H9 (cell line): ENCODE results near the gene PPP4R2. TPM values are rescaled to one million over a fixed set of nuclear protein-coding genes. Genes with fewer than 3 reads are reported as not detected.

Experiments
- DNase-seq: peaks from one replicate; pipeline ENCODE4 v3.0.0-alpha.2; 2017
- H2AFZ ChIP-seq: one replicate; pipeline ENCODE4 v1.6.1; 2013; ENCODE audit warnings: mild to moderate bottlenecking, low read length, control low read depth, moderate library complexity
- H2AK5ac ChIP-seq: 2 replicates; pipeline ENCODE4 v1.6.1; 2013; ENCODE audit warnings: low read length, control low read depth, mixed read lengths; ENCODE audit not compliant: insufficient read length
- H2BK120ac ChIP-seq: one replicate; pipeline ENCODE4 v1.6.1; 2013; ENCODE audit warnings: low read depth, mild to moderate bottlenecking, low read length, control low read depth, inconsistent platforms; ENCODE audit not compliant: poor library complexity, severe bottlenecking
- H2BK12ac ChIP-seq: 2 replicates; pipeline ENCODE4 v1.6.1; 2013; ENCODE audit warnings: low read length, control low read depth, mixed read lengths, low read depth; ENCODE audit not compliant: insufficient read length
- H2BK15ac ChIP-seq: 2 replicates; pipeline ENCODE4 v1.6.1; 2013; ENCODE audit warnings: low read depth, low read length, control low read depth
- H2BK20ac ChIP-seq: one replicate; pipeline ENCODE4 v1.6.1; 2013; ENCODE audit warnings: low read depth, mild to moderate bottlenecking, low read length, control low read depth, inconsistent platforms; ENCODE audit not compliant: poor library complexity, severe bottlenecking
- H2BK5ac ChIP-seq: 2 replicates; pipeline ENCODE4 v1.6.1; 2013; ENCODE audit warnings: low read length, control low read depth, mixed read lengths; ENCODE audit not compliant: insufficient read length
- H3K14ac ChIP-seq: 2 replicates; pipeline ENCODE4 v1.6.1; 2013; ENCODE audit warnings: low read length, control low read depth; ENCODE audit not compliant: insufficient read depth
- H3K18ac ChIP-seq: 2 replicates; pipeline ENCODE4 v1.6.1; 2013; ENCODE audit warnings: low read depth, mild to moderate bottlenecking, mixed read lengths, low read length, control low read depth; ENCODE audit not compliant: insufficient read length
- H3K23ac ChIP-seq: 2 replicates; pipeline ENCODE4 v1.6.1; 2013; ENCODE audit warnings: low read length, control low read depth, mixed read lengths, low read depth; ENCODE audit not compliant: insufficient read length
- H3K23me2 ChIP-seq: 2 replicates; pipeline ENCODE4 v1.6.1; 2013; ENCODE audit warnings: low read depth, mild to moderate bottlenecking, mixed read lengths, low read length, control low read depth; ENCODE audit not compliant: insufficient read length, poor library complexity, severe bottlenecking
- H3K27ac ChIP-seq: 2 replicates; pipeline ENCODE4 v1.5.1; 2013; ENCODE audit warnings: low read length, control low read depth, mixed read lengths, low read depth; ENCODE audit not compliant: insufficient read length
- H3K27me3 ChIP-seq: 2 replicates; pipeline ENCODE4 v1.6.1; 2013; ENCODE audit warnings: low read length, control low read depth, inconsistent platforms; ENCODE audit not compliant: insufficient read depth
- H3K4ac ChIP-seq: 2 replicates; pipeline ENCODE4 v1.6.1; 2013; ENCODE audit warnings: low read depth, mild to moderate bottlenecking, control low read depth, inconsistent platforms, low read length, moderate library complexity
- H3K4me1 ChIP-seq: 2 replicates; pipeline ENCODE4 v1.6.1; 2013; ENCODE audit warnings: low read length, control low read depth, inconsistent platforms; ENCODE audit not compliant: insufficient read depth
- H3K4me2 ChIP-seq: 2 replicates; pipeline ENCODE4 v1.6.1; 2013; ENCODE audit warnings: low read length, control low read depth, mixed read lengths; ENCODE audit not compliant: insufficient read length, insufficient read depth
- H3K56ac ChIP-seq: 2 replicates; pipeline ENCODE4 v1.6.1; 2013; ENCODE audit warnings: low read depth, mild to moderate bottlenecking, mixed read lengths, low read length, control low read depth; ENCODE audit not compliant: insufficient read length
- H3K79me1 ChIP-seq: 2 replicates; pipeline ENCODE4 v1.6.1; 2013; ENCODE audit warnings: low read depth, mild to moderate bottlenecking, moderate library complexity, low read length, control low read depth, inconsistent platforms; ENCODE audit not compliant: insufficient read depth, poor library complexity, severe bottlenecking
- H3K79me2 ChIP-seq: 2 replicates; pipeline ENCODE4 v1.6.1; 2013; ENCODE audit warnings: low read length, control low read depth, inconsistent platforms; ENCODE audit not compliant: insufficient read depth
- H3K9ac ChIP-seq: 2 replicates; pipeline ENCODE4 v1.6.1; 2013; ENCODE audit warnings: low read length, control low read depth, mixed read lengths; ENCODE audit not compliant: insufficient read length; ENCODE audit errors: extremely low read depth
- H3K9me3 ChIP-seq: one replicate; pipeline ENCODE4 v1.6.1; 2013; ENCODE audit warnings: low read depth, low read length, inconsistent platforms; ENCODE audit not compliant: control insufficient read depth
- H3T11ph ChIP-seq: one replicate; pipeline ENCODE4 v1.6.1; 2013; ENCODE audit warnings: mild to moderate bottlenecking, low read length, control low read depth, inconsistent platforms
- H4K20me1 ChIP-seq: one replicate; pipeline ENCODE4 v1.6.1; 2013; ENCODE audit not compliant: control insufficient read depth, insufficient read length, insufficient read depth
- H4K5ac ChIP-seq: 2 replicates; pipeline ENCODE4 v1.6.1; 2013; ENCODE audit warnings: low read depth, mild to moderate bottlenecking, mixed read lengths, low read length, control low read depth; ENCODE audit not compliant: insufficient read length
- H4K8ac ChIP-seq: replicated peaks from 2 replicates; pipeline ENCODE4 v1.6.1; 2013; ENCODE audit warnings: low read length, control low read depth, mixed read lengths, low read depth; ENCODE audit not compliant: insufficient read length
- H4K91ac ChIP-seq: 2 replicates; pipeline ENCODE4 v1.6.1; 2013; ENCODE audit warnings: low read depth, mild to moderate bottlenecking, moderate library complexity, mixed read lengths, low read length, control low read depth; ENCODE audit not compliant: insufficient read length
- H3K27ac Mint-ChIP-seq, 3 experiments: 2 replicates in 2 of 3; 3 replicates in 1 of 3; pipeline ENCODE4 v1.8.0; 2020 to 2021; ENCODE audit warnings: mixed read lengths in 3 of 3, mild to moderate bottlenecking in 1 of 3, moderate library complexity in 1 of 3
- H3K27me3 Mint-ChIP-seq: 2 replicates; pipeline ENCODE4 v1.8.0; 2021; ENCODE audit warnings: low read depth, mild to moderate bottlenecking, moderate library complexity, mixed read lengths
- H3K36me3 Mint-ChIP-seq, 3 experiments: 2 replicates in 2 of 3; 3 replicates in 1 of 3; pipeline ENCODE4 v1.8.0; 2020 to 2021; ENCODE audit warnings: low read depth in 3 of 3, mixed read lengths in 3 of 3; ENCODE audit not compliant: insufficient read depth in 1 of 3
- H3K4me1 Mint-ChIP-seq, 2 experiments: 2 replicates each; pipeline ENCODE4 v1.8.0; 2020; ENCODE audit warnings: mixed read lengths in 2 of 2
- H3K4me3 Mint-ChIP-seq, 2 experiments: 2 replicates in 1 of 2; 3 replicates in 1 of 2; pipeline ENCODE4 v1.8.0; 2020 to 2021; ENCODE audit warnings: mild to moderate bottlenecking in 2 of 2, mixed read lengths in 2 of 2, moderate library complexity in 1 of 2
- H3K9me3 Mint-ChIP-seq, 2 experiments: 2 replicates in 1 of 2; 3 replicates in 1 of 2; pipeline ENCODE4 v1.8.0; 2020; ENCODE audit warnings: mild to moderate bottlenecking in 2 of 2, mixed read lengths in 2 of 2, moderate library complexity in 1 of 2
- CTCF ChIP-seq: fragments of 200-600 bp; sonication (generic); conservative IDR thresholded peaks from 3 replicates; pipeline ENCODE4 v1.8.0; 2021; ENCODE audit warnings: antibody characterized with exemption, mild to moderate bottlenecking
- WGBS: extraction: QIAGEN DNeasy Blood & Tissue Kit; methylation state at CpG from one replicate; pipeline ENCODE4 v1.1.7; 2013; ENCODE audit warnings: missing lambda C conversion rate, low lambda C conversion rate, mixed read lengths; ENCODE audit not compliant: insufficient read length; ENCODE audit errors: extremely low coverage; 5-methylcytosine and 5-hydroxymethylcytosine counted together
- total RNA-seq: library from RNA; stranded (reverse); gene quantifications from 2 replicates; pipeline ENCODE4 v1.2.1, GENCODE V29; 2021

PPP4R2 gene
- total RNA-seq, 1 experiment from 2014 or later = 132 TPM

- no peak overlapping the region for H2AFZ ChIP-seq
- H3K27ac Mint-ChIP-seq = no peak overlapping the region
- H4K20me1 ChIP-seq = no peaks in the 10 kb centered on the region
- no peak overlapping the region for H3K9ac ChIP-seq
- H3K79me2 ChIP-seq = no peaks in the 10 kb centered on the region
- no peak overlapping the region for H3T11ph ChIP-seq
- no peak overlapping the region for H3K27ac ChIP-seq
- no peak overlapping the region for H3K14ac ChIP-seq
- H3K79me1 ChIP-seq = no peaks in the 10 kb centered on the region
- H3K18ac ChIP-seq = no peak overlapping the region
- H3K4ac ChIP-seq = no peak overlapping the region
- no peaks in the 10 kb centered on the region for H3K27me3 ChIP-seq
- no peak overlapping the region for H4K91ac ChIP-seq
- no peak overlapping the region for H2BK20ac ChIP-seq
- peaks cover 4 to 5% of the 10 kb centered on the region in 2 experiments; a peak in 3 of 4 replicates for H3K4me1 Mint-ChIP-seq
- no peak overlapping the region for H2AK5ac ChIP-seq
- no peak overlapping the region for H3K4me2 ChIP-seq
- no peak overlapping the region for H3K23ac ChIP-seq
- no peak overlapping the region for H4K5ac ChIP-seq
- no peak for TF ChIP-seq CTCF
- H2BK12ac ChIP-seq = no peak overlapping the region
- H3K9me3 Mint-ChIP-seq = no peaks in the 10 kb centered on the region
- no peak overlapping the region for H3K4me3 Mint-ChIP-seq
- H2BK120ac ChIP-seq = no peak overlapping the region
- H4K8ac ChIP-seq = no peak overlapping the region
- no peaks in the 10 kb centered on the region; a peak in 2 of 7 replicates for H3K36me3 Mint-ChIP-seq
- no peak overlapping the region for H3K56ac ChIP-seq
- no peak for DNase-seq
- no peaks in the 10 kb centered on the region for H3K4me1 ChIP-seq
- peaks cover 3% of the 10 kb centered on the region for H3K23me2 ChIP-seq
- WGBS = no CpG with 5 or more reads among the region's 2 CpGs
- no peaks in the 10 kb centered on the region; the same call in 1 of the 2 replicates for H3K27me3 Mint-ChIP-seq
- H3K9me3 ChIP-seq = no peaks in the 10 kb centered on the region
- no peak overlapping the region for H2BK15ac ChIP-seq
- H2BK5ac ChIP-seq = no peak overlapping the region
Observed at GRCh38 chr3:72991522-72991921, 5.1 kb upstream of the PPP4R2 start.
